ENCODE results near the gene ELOVL7.

- TF ChIP-seq POLR2A (IDR thresholded peaks at IDR 0.05; ENCODE audit: low read length), result no peak
- no peak for TF ChIP-seq GATA1 (IDR thresholded peaks at IDR 0.05; ENCODE audit: low read depth, low read length)
Observed at GRCh38 chr5:60826653-60827052, 17.4 kb downstream of the ELOVL7 start.

Measured in erythroblast (primary cell).